WERI-Rb-1 (cell line): ENCODE data around the gene TOR2A.
A peak's percentile ranks its signal among the peaks of the same experiment; 100 is the strongest.
"Not testable (repeated sequence)": the region's sequence is repeated elsewhere in the genome, so short reads cannot be mapped to it uniquely, and the experiment has no call there.

Experiments used
- DNase-seq: peaks from one replicate; pipeline ENCODE4 v3.0.0-alpha.2; 2020
- H3K27ac ChIP-seq: fragments of 250-450 bp; sonication (Bioruptor Pico); 2 replicates; pipeline ENCODE4 v1.5.1; 2020; ENCODE audit warnings: mild to moderate bottlenecking, moderate library complexity
- H3K27me3 ChIP-seq: fragments of 250-450 bp; sonication (Bioruptor Pico); 2 replicates; pipeline ENCODE4 v1.5.1; 2021; ENCODE audit warnings: mild to moderate bottlenecking, low read depth, moderate library complexity; ENCODE audit not compliant: insufficient read depth, severe bottlenecking
- H3K36me3 ChIP-seq: fragments of 250-450 bp; sonication (Bioruptor Pico); 2 replicates; pipeline ENCODE4 v1.5.1; 2020; ENCODE audit warnings: mild to moderate bottlenecking, moderate library complexity
- H3K4me3 ChIP-seq: 2 replicates; pipeline ENCODE4 v1.5.1; 2011; ENCODE audit warnings: low read depth, mild to moderate bottlenecking, control low read depth, low read length
- H3K9me3 ChIP-seq: fragments of 250-450 bp; sonication (Bioruptor Pico); 2 replicates; pipeline ENCODE4 v1.5.1; 2021; ENCODE audit warnings: mild to moderate bottlenecking, moderate library complexity; ENCODE audit not compliant: severe bottlenecking
- TF ChIP-seq, protein P1 (sequence below): IDR thresholded peaks from 2 replicates; pipeline ENCODE4 v1.5.1; 2011; ENCODE audit warnings: low read depth, mild to moderate bottlenecking, control low read depth, inconsistent platforms, low read length

Gene TOR2A

DNA sequence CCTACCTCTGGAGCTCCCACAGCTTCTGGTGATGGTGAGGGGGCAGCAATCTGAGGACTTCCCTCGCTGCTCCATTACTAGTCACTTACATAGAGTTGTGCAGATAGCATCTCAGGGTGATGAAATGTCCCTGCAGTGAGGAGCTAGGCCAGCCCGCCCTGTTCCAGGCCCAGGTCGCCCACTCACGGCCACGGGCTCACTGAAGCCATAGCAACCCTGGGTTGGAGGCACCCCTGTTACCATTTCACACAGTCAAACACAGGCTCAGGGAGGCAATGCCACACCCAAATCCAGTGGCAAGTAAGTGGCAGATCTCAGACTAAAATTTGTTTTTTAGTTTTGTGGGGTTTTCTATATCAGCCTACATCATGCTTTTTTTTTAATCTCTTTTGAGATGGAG, 23.7 kb upstream of the TOR2A start:
- no peaks in the 10 kb centered on the region for H3K9me3 ChIP-seq
- H3K27ac ChIP-seq, result no peak overlapping the region
- no peak overlapping the region for H3K4me3 ChIP-seq
- no peaks in the 10 kb centered on the region for H3K27me3 ChIP-seq
- TF ChIP-seq, protein P1, sequence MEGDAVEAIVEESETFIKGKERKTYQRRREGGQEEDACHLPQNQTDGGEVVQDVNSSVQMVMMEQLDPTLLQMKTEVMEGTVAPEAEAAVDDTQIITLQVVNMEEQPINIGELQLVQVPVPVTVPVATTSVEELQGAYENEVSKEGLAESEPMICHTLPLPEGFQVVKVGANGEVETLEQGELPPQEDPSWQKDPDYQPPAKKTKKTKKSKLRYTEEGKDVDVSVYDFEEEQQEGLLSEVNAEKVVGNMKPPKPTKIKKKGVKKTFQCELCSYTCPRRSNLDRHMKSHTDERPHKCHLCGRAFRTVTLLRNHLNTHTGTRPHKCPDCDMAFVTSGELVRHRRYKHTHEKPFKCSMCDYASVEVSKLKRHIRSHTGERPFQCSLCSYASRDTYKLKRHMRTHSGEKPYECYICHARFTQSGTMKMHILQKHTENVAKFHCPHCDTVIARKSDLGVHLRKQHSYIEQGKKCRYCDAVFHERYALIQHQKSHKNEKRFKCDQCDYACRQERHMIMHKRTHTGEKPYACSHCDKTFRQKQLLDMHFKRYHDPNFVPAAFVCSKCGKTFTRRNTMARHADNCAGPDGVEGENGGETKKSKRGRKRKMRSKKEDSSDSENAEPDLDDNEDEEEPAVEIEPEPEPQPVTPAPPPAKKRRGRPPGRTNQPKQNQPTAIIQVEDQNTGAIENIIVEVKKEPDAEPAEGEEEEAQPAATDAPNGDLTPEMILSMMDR, result no peak
- no peak for DNase-seq
- H3K36me3 ChIP-seq, result no peaks in the 10 kb centered on the region

DNA sequence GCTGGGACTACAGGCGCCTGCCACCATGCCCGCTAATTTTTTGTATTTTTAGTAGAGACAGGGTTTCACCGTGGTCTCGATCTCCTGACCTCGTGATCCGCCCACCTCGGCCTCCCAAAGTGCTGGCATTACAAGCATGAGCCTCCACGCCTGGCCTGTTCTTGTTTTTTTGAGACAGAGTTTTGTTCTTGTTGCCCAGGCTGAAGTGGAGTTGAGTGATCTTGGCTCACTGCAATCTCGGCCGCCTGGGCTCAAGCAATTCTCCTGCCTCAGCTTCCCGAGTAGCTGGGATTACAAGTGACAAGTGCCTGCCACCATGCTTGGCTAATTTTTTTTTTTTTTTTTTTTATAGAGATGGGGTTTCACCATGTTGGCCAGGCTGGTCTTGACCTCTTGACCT, 21.7 kb upstream of the TOR2A start:
- H3K9me3 ChIP-seq, DNase-seq, H3K4me3 ChIP-seq, H3K27me3 ChIP-seq, H3K36me3 ChIP-seq, H3K27ac ChIP-seq: not testable (repeated sequence)

DNA sequence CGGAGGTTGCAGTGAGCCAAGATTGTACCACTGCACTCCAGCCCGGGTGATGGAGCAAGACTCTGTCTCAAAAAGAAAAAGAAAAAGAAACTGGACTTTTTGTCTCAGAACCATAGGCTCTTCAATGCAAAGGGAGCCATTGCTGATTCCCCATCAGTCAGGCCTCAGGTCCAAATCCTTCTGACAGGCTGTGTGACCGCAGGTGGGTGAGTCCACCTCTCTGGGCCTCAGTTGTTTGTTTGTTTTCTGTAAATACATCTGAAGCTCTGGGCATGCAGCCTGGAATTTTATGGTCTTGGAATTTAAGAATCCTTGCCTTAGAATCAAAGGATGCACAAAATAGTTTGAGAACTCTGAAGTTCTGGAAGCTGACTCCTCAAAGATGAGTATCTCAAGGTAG, 21.1 kb upstream of the TOR2A start:
- H3K9me3 ChIP-seq, result no peaks in the 10 kb centered on the region
- H3K4me3 ChIP-seq, result no peak overlapping the region
- TF ChIP-seq, protein P1, result no peak
- DNase-seq, result no peak
- H3K27ac ChIP-seq, result no peak overlapping the region
- no peaks in the 10 kb centered on the region for H3K36me3 ChIP-seq
- no peaks in the 10 kb centered on the region for H3K27me3 ChIP-seq

DNA sequence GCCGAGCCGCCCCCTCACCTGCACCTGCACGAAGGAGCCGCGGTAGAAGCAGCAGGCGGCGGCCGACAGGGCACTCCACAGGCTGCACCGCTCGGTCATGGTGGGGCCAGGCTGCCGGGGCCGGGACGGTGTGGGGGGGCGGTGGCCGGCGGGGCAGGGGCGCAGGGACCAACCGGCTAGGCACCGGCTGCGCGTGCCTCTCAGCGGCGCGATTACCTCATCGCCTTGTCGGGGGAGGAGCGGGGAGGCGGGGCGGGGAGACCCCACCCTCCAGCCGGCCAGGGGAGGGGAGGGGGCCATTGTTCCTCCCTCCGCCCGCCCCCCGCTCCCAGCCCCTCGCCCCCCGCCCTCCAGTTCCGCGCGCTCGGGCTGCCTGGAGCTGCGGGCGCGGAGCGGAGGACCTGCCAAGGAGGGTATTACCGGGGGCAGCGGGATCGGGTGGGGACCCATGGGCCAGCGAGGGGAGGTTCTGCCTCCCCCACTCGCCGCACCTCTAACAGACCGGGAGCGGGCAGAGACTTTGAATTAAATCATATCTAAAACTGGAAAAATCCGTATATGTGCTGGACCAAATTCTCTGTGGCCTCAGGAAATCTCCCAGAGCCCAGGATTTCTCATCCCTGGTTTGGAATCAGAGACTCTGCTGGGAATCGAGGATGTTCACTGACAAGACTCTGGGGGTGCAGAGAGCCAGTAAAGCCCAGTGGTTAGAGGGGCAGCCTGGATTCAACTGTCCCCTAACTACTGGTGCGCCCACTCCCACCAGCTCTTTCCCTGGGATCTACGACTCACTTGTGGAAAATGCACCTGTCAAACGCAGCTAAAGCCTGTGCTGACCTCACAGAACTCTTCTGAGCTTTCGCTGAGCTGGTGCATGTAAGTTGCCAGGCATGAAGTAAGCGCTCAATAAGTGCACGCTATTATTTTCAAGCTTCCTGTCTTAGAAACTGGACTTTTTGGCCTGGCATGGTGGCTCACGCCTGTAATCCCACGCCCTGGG, 20.3 kb upstream of the TOR2A start:
- Histone ChIP-seq H3K36me3 (peaks cover 3% of the 10 kb centered on the region; the same call in 1 of the 2 replicates), H3K4me3 (peak overlapping the region; percentile 58), H3K27ac (no peak overlapping the region), H3K9me3 (no peaks in the 10 kb centered on the region), H3K27me3 (no peaks in the 10 kb centered on the region)
- DNase-seq, result peak; percentile 82
- TF ChIP-seq, protein P1, result no peak

DNA sequence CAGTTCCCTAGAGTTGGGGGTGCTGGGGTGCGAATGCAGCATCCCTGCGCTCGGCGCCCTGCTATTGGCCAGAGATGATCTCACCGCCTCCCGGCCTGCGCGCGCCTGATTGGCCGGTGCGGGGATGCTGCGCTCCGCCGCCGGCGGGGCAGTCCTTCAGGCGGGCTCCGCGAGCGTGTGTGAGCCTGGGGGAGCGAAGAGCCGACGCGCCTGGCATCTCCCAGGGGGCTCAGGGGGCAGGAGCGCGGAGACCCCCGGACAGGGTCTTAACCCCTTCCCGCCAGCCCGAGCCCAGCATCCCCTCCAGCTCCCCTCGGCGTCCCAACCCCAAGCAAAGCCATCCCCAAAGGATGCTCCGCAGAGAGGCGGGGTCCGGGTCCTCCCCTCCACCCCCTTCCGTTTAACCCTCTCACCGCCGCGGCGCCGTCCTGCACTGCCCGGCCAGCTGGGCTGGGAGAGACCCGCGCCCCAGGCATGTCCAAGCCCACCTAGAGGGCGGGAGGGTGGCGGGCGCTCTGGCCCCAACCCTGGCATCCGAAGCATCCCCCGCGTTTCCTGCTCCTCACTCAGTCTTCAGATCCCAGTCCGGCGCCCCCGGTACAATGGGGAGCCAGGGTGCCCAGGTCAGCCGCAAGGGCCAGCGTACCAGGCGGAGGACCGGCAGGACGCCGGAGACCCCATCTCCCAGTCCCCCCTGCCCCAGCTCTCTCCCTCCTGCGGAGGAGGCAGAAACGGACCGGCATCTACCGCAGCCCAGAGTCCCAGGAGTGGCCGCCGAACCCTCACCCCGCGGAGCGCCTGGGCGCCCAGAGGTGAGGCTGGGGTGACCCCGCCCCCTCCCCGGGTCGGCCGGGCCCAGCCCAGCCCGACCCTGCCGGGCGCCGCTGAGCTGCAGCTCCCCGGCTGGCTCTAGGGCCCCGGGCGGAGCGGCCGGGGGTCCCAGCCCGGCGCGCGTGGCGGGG, 19.3 kb upstream of the TOR2A start:
- DNase-seq, result peak; percentile 75
- H3K27me3 ChIP-seq, result no peaks in the 10 kb centered on the region
- TF ChIP-seq, protein P1, result no peak
- no peaks in the 10 kb centered on the region for H3K9me3 ChIP-seq
- peaks cover 6% of the 10 kb centered on the region; the same call in 1 of the 2 replicates for H3K36me3 ChIP-seq
- H3K4me3 ChIP-seq, result peak overlapping the region; percentile 58
- no peak overlapping the region for H3K27ac ChIP-seq

DNA sequence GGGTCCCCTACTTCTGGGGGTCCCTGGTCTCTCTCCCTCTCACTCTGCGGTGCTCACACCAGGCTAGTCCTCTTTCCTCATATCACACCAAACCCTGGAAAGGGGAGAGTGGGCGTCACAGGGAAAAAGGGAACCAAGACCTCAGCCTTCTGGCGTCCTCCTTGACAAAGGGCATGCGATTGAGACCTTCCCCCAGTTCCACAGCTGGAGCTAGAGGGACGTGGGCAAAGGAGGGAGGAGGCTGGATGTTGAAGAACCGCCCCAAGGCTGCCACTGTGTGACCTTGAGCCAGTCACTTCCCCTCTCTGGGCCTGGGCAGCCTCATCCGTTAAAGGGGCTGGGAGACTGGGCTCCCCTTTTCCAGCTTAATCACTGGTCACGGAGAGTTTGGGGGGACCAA, 18.5 kb upstream of the TOR2A start:
- no peaks in the 10 kb centered on the region for H3K27me3 ChIP-seq
- DNase-seq, result no peak
- H3K27ac ChIP-seq, result no peak overlapping the region
- no peaks in the 10 kb centered on the region for H3K9me3 ChIP-seq
- peaks cover 13% of the 10 kb centered on the region; the same call in 1 of the 2 replicates for H3K36me3 ChIP-seq
- no peak overlapping the region for H3K4me3 ChIP-seq
- TF ChIP-seq, protein P1, result no peak
